ENCODE measurements around the gene YTHDF1.

Gene YTHDF1

GRCh38 chr20:63177134-63177784 is 38.7 kb downstream of the YTHDF1 start:
- peaks cover 8% of the 10 kb centered on the region; the same call in 1 of the 2 replicates for H3K4me1 ChIP-seq (ENCODE audit: control insufficient read depth, insufficient read depth, low read length)
- CTCF ChIA-PET: interaction anchor here (0.7 to 1.2 kb wide), 2 partner anchors 11 to 147 kb away, joined by 3 read pairs; no protein-coding TSS in a partner anchor
- no peaks in the 10 kb centered on the region for H3K36me3 ChIP-seq (ENCODE audit: control insufficient read depth in 2 of 2, insufficient read depth in 1 of 2, low read length in 2 of 2)
- POLR2A ChIA-PET: no interaction called here
- H3K4me3 ChIP-seq (ENCODE audit: low read depth, low read length): peak overlapping the region; percentile 23
- H3K27ac ChIP-seq (ENCODE audit: extremely low read depth, low read depth, low read length): no peak overlapping the region
- no peaks in the 10 kb centered on the region for H3K9me3 ChIP-seq (ENCODE audit: control insufficient read depth, insufficient read depth, low read depth, low read length)
- no peak for TF ChIP-seq ZNF26 (tag by site-specific recombination; IDR thresholded peaks at IDR 0.05)
- TF ChIP-seq ZFHX2 (tag by site-specific recombination; conservative IDR thresholded peaks at IDR 0.05): peak; percentile 98
- no peak for TF ChIP-seq ZNF791 (tag by site-specific recombination; IDR thresholded peaks at IDR 0.05)
- no peak for TF ChIP-seq PRDM1 (tag by site-specific recombination; IDR thresholded peaks at IDR 0.05)
- no peak for TF ChIP-seq GLIS1 (tag by site-specific recombination; IDR thresholded peaks at IDR 0.05)
- TF ChIP-seq PBX3 (CRISPR knock-in tag; IDR thresholded peaks at IDR 0.05): peak; percentile 55; the same call in 1 of the 2 replicates
- TF ChIP-seq ZNF2 (tag by site-specific recombination; IDR thresholded peaks at IDR 0.05): no peak
- no peak for TF ChIP-seq ZNF707 (tag by site-specific recombination; IDR thresholded peaks at IDR 0.05)
- no peak for TF ChIP-seq MEIS1 (CRISPR knock-in tag; IDR thresholded peaks at IDR 0.05; ENCODE audit: borderline replicate concordance)
- TF ChIP-seq ATF2 (tag by site-specific recombination; IDR thresholded peaks at IDR 0.05; ENCODE audit: low read depth): peak; percentile 67
- 0 out of 2 replicates have a peak, but pooled peaks have one; percentile 27 for TF ChIP-seq ZNF184 (tag by site-specific recombination; IDR thresholded peaks at IDR 0.05)
- TF ChIP-seq ZBTB26 (tag by site-specific recombination; optimal IDR thresholded peaks at IDR 0.05): peak; percentile 92
- TF ChIP-seq REST (tag by site-specific recombination; IDR thresholded peaks at IDR 0.05): no peak
- TF ChIP-seq CTCF (tag by site-specific recombination; IDR thresholded peaks at IDR 0.05): 0 out of 2 replicates have a peak, but pooled peaks have one; percentile 16
- TF ChIP-seq FEZF1 (tag by site-specific recombination; IDR thresholded peaks at IDR 0.05): no peak
- TF ChIP-seq ZNF169 (tag by site-specific recombination; IDR thresholded peaks at IDR 0.05): 0 out of 2 replicates have a peak, but pooled peaks have one; percentile 71
- TF ChIP-seq ZNF660 (tag by site-specific recombination; IDR thresholded peaks at IDR 0.05): no peak; the same call in 1 of the 2 replicates
- TF ChIP-seq REPIN1 (tag by site-specific recombination; IDR thresholded peaks at IDR 0.05; ENCODE audit: low read depth): no peak
- no peak for TF ChIP-seq ZNF423 (tag by site-specific recombination; IDR thresholded peaks at IDR 0.05)
- 0 out of 2 replicates have a peak, but pooled peaks have one; percentile 18 for TF ChIP-seq IKZF3 (tag by site-specific recombination; IDR thresholded peaks at IDR 0.05)
- TF ChIP-seq ZNF302 (tag by site-specific recombination; IDR thresholded peaks at IDR 0.05; ENCODE audit: low read depth): no peak
- TF ChIP-seq ZBTB48 (tag by site-specific recombination; IDR thresholded peaks at IDR 0.05): no peak
- no peak for TF ChIP-seq ZNF416 (tag by site-specific recombination; IDR thresholded peaks at IDR 0.05)
- TF ChIP-seq KLF9 (tag by site-specific recombination; IDR thresholded peaks at IDR 0.05; ENCODE audit: low read depth): no peak
- TF ChIP-seq ZNF324 (tag by site-specific recombination; IDR thresholded peaks at IDR 0.05): no peak
- no peak for TF ChIP-seq SP7 (tag by site-specific recombination; IDR thresholded peaks at IDR 0.05)
- peak; percentile 90 for TF ChIP-seq ZBTB1 (tag by site-specific recombination; IDR thresholded peaks at IDR 0.05)
- peak; percentile 41; the same call in 1 of the 2 replicates for TF ChIP-seq ZNF561 (tag by site-specific recombination; IDR thresholded peaks at IDR 0.05; ENCODE audit: borderline replicate concordance)
